Chondrocyte (in vitro differentiated cells): ENCODE results near the gene BFSP2. TPM values are rescaled to one million over a fixed set of nuclear protein-coding genes. Genes with fewer than 3 reads are reported as not detected.

Experiments
- DNase-seq: peaks from one replicate; pipeline ENCODE4 v3.0.0; 2021; ENCODE audit warnings: mixed read lengths, low spot score
- H3K27ac Mint-ChIP-seq: one replicate; pipeline ENCODE4 v1.8.0; 2021; ENCODE audit warnings: mild to moderate bottlenecking, moderate library complexity, mixed read lengths; ENCODE audit not compliant: unreplicated experiment
- H3K27me3 Mint-ChIP-seq: 2 replicates; pipeline ENCODE4 v1.8.0; 2021; ENCODE audit warnings: low read depth, mixed read lengths
- H3K36me3 Mint-ChIP-seq: 2 replicates; pipeline ENCODE4 v1.8.0; 2021; ENCODE audit warnings: low read depth, mixed read lengths
- H3K4me1 Mint-ChIP-seq: 2 replicates; pipeline ENCODE4 v1.8.0; 2021; ENCODE audit warnings: low read depth, mild to moderate bottlenecking, mixed read lengths
- H3K4me3 Mint-ChIP-seq: one replicate; pipeline ENCODE4 v1.8.0; 2021; ENCODE audit warnings: mild to moderate bottlenecking, moderate library complexity, mixed read lengths; ENCODE audit not compliant: unreplicated experiment
- H3K9me3 Mint-ChIP-seq: 2 replicates; pipeline ENCODE4 v1.8.0; 2021; ENCODE audit warnings: low read depth, mixed read lengths
- CTCF ChIP-seq: fragments of 200-600 bp; sonication (generic); IDR thresholded peaks from 2 replicates; pipeline ENCODE4 v1.5.0; 2021; ENCODE audit warnings: antibody characterized with exemption, mild to moderate bottlenecking, moderate library complexity
- total RNA-seq: library from RNA; stranded (reverse); gene quantifications from 3 replicates; pipeline ENCODE4 v1.2.1, GENCODE V29; 2021

The BFSP2 gene
- total RNA-seq, 1 donor from 2014 or later: not detected

- no peak for DNase-seq
- peak; percentile 79 for TF ChIP-seq CTCF
Measured at GRCh38 chr3:133487920-133488540, 88.2 kb downstream of the BFSP2 start.

GRCh38 chr3:133488785-133489367 lies 89.0 kb downstream of the BFSP2 start:
- no peak for DNase-seq
- Mint-ChIP-seq H3K4me3 (no peak overlapping the region), H3K36me3 (peaks cover 1% of the 10 kb centered on the region), H3K9me3 (peaks cover 10% of the 10 kb centered on the region), H3K27me3 (no peaks in the 10 kb centered on the region), H3K27ac (no peak overlapping the region), H3K4me1 (peaks cover 5% of the 10 kb centered on the region)
- TF ChIP-seq CTCF: no peak

More at GRCh38 chr3:133487920-133488540, 88.2 kb downstream of the BFSP2 start:
- H3K4me3 Mint-ChIP-seq: no peak overlapping the region
- no peaks in the 10 kb centered on the region for H3K27me3 Mint-ChIP-seq
- no peak overlapping the region for H3K27ac Mint-ChIP-seq
- H3K36me3 Mint-ChIP-seq: peaks cover 1% of the 10 kb centered on the region
- H3K9me3 Mint-ChIP-seq: peaks cover 10% of the 10 kb centered on the region
- H3K4me1 Mint-ChIP-seq: peaks cover 5% of the 10 kb centered on the region

- no peak for DNase-seq
- no peak for TF ChIP-seq CTCF
- Mint-ChIP-seq H3K36me3 (peaks cover 1% of the 10 kb centered on the region), H3K4me3 (no peak overlapping the region), H3K27ac (no peak overlapping the region), H3K27me3 (no peaks in the 10 kb centered on the region), H3K9me3 (peaks cover 7% of the 10 kb centered on the region), H3K4me1 (peaks cover 5% of the 10 kb centered on the region)
Measured at GRCh38 chr3:133489466-133490085, 89.7 kb downstream of the BFSP2 start.

GRCh38 chr3:133490468-133491351 lies 90.9 kb downstream of the BFSP2 start:
- no peak for DNase-seq
- Mint-ChIP-seq H3K27me3 (no peaks in the 10 kb centered on the region), H3K36me3 (no peaks in the 10 kb centered on the region), H3K9me3 (no peaks in the 10 kb centered on the region), H3K27ac (no peak overlapping the region), H3K4me1 (peaks cover 5% of the 10 kb centered on the region), H3K4me3 (no peak overlapping the region)
- no peak for TF ChIP-seq CTCF
